GM18861 (cell line): ENCODE data around the gene PTPRB.
"Not testable (repeated sequence)": the region's sequence is repeated elsewhere in the genome, so short reads cannot be mapped to it uniquely, and the experiment has no call there.

Experiments used
- ATAC-seq: cut with Tn5 transposase; IDR thresholded peaks from one replicate; pipeline ENCODE4 v1.9.1; 2021; ENCODE audit not compliant: unreplicated experiment

Gene PTPRB

GRCh38 chr12:70549340-70550179, 87.7 kb downstream of the PTPRB start:
- no peak for ATAC-seq

GRCh38 chr12:70543444-70543843, 93.8 kb downstream of the PTPRB start:
- ATAC-seq, result no peak

GRCh38 chr12:70540996-70541395, 96.2 kb downstream of the PTPRB start:
- no peak for ATAC-seq

- no peak for ATAC-seq
These were observed 100.6 kb downstream of the PTPRB start for GRCh38 chr12:70536650-70537049.

GRCh38 chr12:70535896-70536374, 101.3 kb downstream of the PTPRB start:
- ATAC-seq, result no peak

GRCh38 chr12:70534466-70534865, 102.8 kb downstream of the PTPRB start:
- no peak for ATAC-seq

- ATAC-seq, result no peak
These were observed 107.6 kb downstream of the PTPRB start for GRCh38 chr12:70529647-70530046.

GRCh38 chr12:70520847-70521246, 116.4 kb downstream of the PTPRB start:
- no peak for ATAC-seq

- no peak for ATAC-seq
These were observed 123.8 kb downstream of the PTPRB start for GRCh38 chr12:70513426-70513825.

GRCh38 chr12:70508178-70508577, 129.1 kb downstream of the PTPRB start:
- ATAC-seq, result peak; percentile 90

- no peak for ATAC-seq
These were observed 129.8 kb downstream of the PTPRB start for GRCh38 chr12:70507442-70507841.

- no peak for ATAC-seq
These were observed 139.7 kb downstream of the PTPRB start for GRCh38 chr12:70497508-70497907.

GRCh38 chr12:70492904-70493303, 144.3 kb downstream of the PTPRB start:
- ATAC-seq, result not testable (repeated sequence)

GRCh38 chr12:70490928-70491327, 146.3 kb downstream of the PTPRB start:
- not testable (repeated sequence) for ATAC-seq

- no peak for ATAC-seq
These were observed 149.8 kb downstream of the PTPRB start for GRCh38 chr12:70487440-70487839.

- ATAC-seq, result no peak
These were observed 150.6 kb downstream of the PTPRB start for GRCh38 chr12:70486588-70486987.

GRCh38 chr12:70485704-70486103, 151.5 kb downstream of the PTPRB start:
- no peak for ATAC-seq

- ATAC-seq, result no peak
These were observed 152.8 kb downstream of the PTPRB start for GRCh38 chr12:70484464-70484863.

GRCh38 chr12:70482764-70483163, 154.5 kb downstream of the PTPRB start:
- no peak for ATAC-seq

GRCh38 chr12:70469221-70469820, 167.9 kb downstream of the PTPRB start:
- no peak for ATAC-seq

- ATAC-seq, result no peak
These were observed 168.5 kb downstream of the PTPRB start for GRCh38 chr12:70468741-70469140.
